Activated CD4-positive, alpha-beta T cell treated with anti-CD3 and anti-CD28 coated beads, Interleukin-2, Interleukin-4, amounts not matched to agents 100 ng/mL and 50 ng/mL, durations not matched to agents 16 hours and 8 hours (primary cell): Measurements from ENCODE around the gene GJD3.
A peak's percentile ranks its signal among the peaks of the same experiment; 100 is the strongest.

Experiments
- DNase-seq: peaks from one replicate; pipeline ENCODE4 v3.0.0-alpha.2; 2020; ENCODE audit warnings: low spot score

Gene GJD3

GRCh38 chr17:40322358-40323315 is 41.9 kb downstream of the GJD3 start:
- peak; percentile 90 for DNase-seq

GRCh38 chr17:40321961-40322357 is 42.6 kb downstream of the GJD3 start:
- DNase-seq, result no peak

DNA sequence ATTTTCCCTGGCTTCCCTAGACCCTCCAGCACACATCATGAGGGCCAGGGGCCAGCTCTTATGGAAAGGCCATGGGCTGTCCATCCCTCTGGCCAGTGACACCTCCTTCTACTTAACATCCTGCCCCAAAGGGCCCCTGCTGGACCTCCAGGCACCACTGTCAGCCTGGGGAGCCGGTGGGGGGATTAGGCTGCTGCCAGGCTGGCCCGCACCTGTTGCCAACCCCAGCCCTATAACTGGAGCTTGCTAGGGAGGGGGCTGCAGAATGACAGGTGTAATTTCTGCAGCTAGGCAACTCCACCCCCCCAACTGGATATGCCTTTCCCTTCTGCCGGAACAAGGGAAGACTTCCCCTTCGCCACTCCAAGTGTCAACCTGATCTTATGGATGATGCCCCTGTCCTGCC is 43.0 kb downstream of the GJD3 start:
- no peak for DNase-seq

DNA sequence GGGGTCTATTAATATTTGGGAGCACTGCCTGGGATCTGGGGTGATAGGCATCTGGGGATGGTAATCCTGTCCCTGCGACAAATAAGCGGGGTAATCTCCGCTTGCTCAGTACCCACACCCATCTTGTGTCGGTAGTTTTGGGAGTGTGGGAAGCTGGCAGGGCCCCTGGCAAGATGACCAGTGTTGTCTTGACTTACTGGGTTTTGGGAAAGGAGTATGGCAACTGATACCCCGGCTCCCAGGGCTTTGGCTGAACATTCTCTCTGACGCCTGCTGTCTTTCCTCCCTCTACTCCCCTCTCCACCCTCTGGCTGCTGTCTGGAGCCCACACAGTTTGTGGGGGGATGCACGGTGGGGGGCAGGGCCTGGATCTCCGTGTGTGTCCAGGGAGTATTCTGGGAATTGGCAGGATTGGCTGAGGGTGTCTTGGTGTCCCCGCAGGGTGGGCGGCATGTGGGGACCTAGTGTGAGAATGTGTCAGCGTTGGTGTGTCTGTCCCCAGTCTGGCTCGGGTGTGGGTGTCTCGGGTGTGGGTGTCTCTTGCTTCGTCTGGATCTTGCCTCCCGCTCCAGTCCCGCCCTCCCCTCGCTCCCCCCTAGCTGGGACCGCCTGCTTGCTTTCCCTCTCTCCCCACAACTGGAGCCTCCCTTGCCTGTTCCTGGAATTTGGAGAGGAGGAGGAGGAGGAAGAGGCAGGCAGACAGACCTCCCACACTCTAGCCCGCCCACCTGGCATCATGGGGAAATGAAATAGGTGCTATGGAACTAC is 43.6 kb downstream of the GJD3 start:
- DNase-seq, result no peak

DNA sequence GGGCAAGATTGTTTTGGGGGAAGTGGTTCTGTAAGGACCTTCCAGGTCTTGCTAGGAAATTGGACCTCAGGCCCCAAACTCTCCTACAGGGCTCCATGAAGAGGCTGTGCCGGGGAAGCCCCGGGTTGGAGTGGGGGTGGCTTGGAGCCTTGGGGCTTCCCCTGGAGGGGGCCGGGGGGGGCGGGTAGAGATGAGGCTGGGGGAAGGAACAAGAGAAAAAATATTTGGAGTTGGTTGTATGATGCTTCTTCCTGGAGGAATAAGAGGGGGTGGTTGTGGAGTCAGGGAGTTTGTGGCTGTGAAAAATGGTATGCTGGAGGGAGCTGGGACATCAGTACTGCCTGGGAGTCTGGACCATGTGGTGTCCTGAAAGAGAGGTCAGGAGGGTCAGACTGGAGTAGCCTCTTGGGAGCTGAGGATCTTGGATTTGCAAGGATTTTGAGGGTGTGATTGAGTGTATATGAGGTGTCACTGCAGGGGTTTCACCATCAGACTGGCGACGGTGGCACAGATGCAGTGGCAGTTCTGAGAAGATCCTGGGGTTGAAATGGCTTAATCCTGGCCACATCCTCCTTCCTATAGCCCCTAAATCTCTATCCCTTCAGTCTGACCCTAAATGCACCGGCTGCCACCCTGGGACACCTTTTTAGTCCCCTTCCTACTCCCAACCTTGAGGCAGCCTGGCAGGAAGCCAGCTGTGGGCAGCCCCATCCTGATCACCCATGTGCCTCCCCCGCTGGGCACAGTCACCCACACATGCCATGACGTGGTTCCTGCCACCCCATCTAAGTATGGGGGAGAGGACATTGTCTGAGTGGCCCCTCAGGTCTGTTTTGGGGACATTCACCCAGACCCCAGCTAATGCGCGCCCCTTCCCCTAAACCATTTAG is 44.6 kb downstream of the GJD3 start:
- DNase-seq, result peak; percentile 66

- DNase-seq, result no peak
Observed at GRCh38 chr17:40318830-40319391, 45.6 kb downstream of the GJD3 start.

DNA sequence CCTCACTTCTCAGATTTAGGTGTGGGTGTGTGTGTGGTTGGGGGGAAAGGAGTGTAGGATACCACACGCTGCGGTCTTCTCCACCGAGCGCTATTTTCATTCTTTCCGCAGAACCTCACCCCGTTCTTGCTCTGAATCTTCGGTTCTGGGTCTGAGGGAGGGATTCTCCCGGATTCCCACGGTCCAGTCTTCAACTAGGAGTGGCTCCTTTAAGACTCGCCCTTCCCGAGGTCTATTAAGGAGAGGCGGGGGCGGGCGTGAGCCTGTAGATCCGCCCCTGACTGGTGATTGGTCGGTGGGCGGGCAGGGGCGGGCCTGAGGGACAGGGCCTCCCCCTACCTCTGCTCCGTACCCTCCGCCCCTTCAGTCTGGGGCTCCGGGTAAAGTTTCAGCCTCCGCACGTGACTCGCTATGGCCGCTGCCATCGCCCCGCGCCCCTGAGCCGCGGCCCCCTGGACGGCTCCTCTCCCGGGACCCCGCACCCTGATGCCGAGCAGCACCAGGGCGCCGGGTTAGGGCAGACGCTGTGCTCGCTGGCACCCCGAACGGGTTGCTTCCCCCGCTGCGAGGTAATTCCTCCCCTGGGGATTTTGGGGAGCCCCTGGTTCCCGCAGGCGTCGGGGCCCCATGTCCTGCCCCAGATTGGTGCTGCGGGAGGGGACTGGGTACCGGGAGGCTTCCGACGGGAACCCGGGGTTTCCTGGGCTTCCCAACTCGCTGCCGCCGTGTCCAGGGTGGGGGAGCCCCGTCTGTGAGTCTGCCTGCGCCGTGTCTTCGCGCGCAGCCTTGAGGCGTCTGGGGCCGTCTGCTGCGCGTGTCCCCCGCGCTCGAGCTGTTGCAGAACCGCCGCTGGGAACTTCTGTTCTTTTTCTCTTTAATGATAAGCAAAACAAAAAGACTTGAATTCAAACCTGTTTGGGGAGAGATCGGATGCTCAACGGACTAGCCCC is 46.4 kb downstream of the GJD3 start:
- peak; percentile 93 for DNase-seq

GRCh38 chr17:40317345-40317873 is 47.1 kb downstream of the GJD3 start:
- peak; percentile 59 for DNase-seq

DNA sequence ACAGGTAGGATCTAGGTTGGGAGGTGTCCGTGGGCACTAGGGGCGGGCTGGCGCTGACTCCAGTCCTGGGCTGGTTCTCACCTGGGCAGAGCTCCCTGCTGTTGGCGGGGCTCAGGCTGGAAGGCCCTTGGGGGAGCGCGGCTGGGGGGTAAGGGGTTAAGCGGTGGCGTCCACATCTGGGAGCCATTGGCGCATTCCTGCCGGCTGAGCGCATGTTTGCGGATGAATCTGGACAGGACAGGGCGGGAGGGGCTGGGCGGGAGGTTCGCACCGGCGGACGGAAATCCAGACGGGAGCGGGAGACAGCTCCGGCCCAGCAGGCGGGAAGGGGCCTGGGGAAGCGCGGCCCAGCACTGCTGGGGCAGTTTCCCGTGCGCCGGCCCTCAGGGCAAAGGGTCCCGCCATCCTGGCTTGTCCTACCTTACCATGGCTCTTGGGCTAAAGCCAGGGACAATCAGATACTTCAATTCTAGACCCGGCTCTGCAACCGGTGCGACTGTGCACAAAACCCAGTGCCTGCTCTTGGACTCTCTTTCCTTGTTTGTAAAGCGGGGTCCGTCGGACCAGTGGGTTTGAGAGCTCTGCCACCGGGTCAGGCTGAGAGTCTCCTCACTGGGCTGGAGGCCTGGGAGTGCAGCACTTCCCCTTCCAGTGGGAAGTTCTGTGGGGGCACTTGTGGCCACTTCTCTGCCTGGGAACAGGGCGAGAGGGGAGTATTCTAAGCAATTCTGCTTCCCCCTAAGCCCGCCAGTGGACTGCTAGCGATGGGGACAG is 47.8 kb downstream of the GJD3 start:
- no peak for DNase-seq

GRCh38 chr17:40315678-40316570 is 48.6 kb downstream of the GJD3 start:
- no peak for DNase-seq

DNA sequence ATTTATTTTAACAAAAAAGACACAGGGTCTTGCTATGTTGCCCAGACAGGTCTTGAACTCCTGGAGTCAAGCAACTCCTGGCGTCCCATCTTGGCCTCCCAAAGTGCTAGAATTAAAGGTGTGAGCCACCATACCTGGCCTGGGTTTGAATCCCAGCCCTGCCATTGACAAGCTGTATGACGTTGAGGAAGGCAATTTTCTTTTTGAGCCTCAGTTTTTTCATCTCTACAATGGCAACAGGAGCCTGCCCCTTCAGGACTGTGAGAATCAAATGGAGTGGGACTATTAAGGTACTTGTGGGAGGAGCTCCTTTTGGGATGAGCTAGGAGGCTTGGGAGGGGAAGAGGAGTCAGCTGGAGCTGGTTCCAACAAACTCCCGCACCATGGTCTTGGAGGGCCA is 49.3 kb downstream of the GJD3 start:
- no peak for DNase-seq

- peak; percentile 88 for DNase-seq
Observed at GRCh38 chr17:40314584-40314956, 50.0 kb downstream of the GJD3 start.

GRCh38 chr17:40313668-40314583 is 50.6 kb downstream of the GJD3 start:
- DNase-seq, result no peak
